HepG2 (cell line): ENCODE results near the gene STPG4. TPM values are rescaled to one million over a fixed set of nuclear protein-coding genes. Genes with fewer than 3 reads are reported as not detected.
A peak's percentile ranks its signal among the peaks of the same experiment; 100 is the strongest.

Experiments used
- ARNTL ChIP-seq: sonication (generic); formaldehyde crosslinking; IDR thresholded peaks from 2 replicates; pipeline ENCODE4 v1.4.0; 2020; ENCODE audit warnings: mild to moderate bottlenecking, missing genetic modification reagents
- FOXP1 ChIP-seq, 2 experiments: fragments of 450-650 bp in 1 of 2; IDR thresholded peaks; 2 replicates each; pipeline ENCODE4 v1.6.1; 2017 to 2018; ENCODE audit warnings: antibody characterized with exemption in 1 of 2
- GTF3A ChIP-seq: sonication (generic); formaldehyde crosslinking; conservative IDR thresholded peaks from 2 replicates; pipeline ENCODE4 v1.4.0; 2020; ENCODE audit warnings: mild to moderate bottlenecking, missing genetic modification reagents
- HMGXB4 ChIP-seq, 2 experiments: sonication (generic) in 1 of 2; formaldehyde crosslinking in 1 of 2; IDR thresholded peaks; 2 replicates each; pipeline versions ENCODE4 v1.4.0 to v1.6.1; 2018 to 2020; ENCODE audit warnings: missing genetic modification reagents in 2 of 2, borderline replicate concordance in 1 of 2, low read depth in 1 of 2, mild to moderate bottlenecking in 1 of 2, missing biosample characterization in 1 of 2
- MXD4 ChIP-seq: IDR thresholded peaks from 2 replicates; pipeline ENCODE4 v1.6.1; 2016; ENCODE audit warnings: mild to moderate bottlenecking, missing biosample characterization, missing genetic modification reagents
- PRDM10 ChIP-seq: sonication (generic); formaldehyde crosslinking; IDR thresholded peaks from 2 replicates; pipeline ENCODE4 v1.4.0; 2020; ENCODE audit warnings: low read depth, missing genetic modification reagents
- RNF2 ChIP-seq: fragments of 450-650 bp; conservative IDR thresholded peaks from 2 replicates; pipeline ENCODE4 v1.6.1; 2016; ENCODE audit warnings: low read depth
- RORA ChIP-seq: sonication (generic); formaldehyde crosslinking; IDR thresholded peaks from 2 replicates; pipeline ENCODE4 v1.5.0; 2020; ENCODE audit warnings: mild to moderate bottlenecking, missing genetic modification reagents, moderate library complexity
- SETDB1 ChIP-seq: sonication (generic); formaldehyde crosslinking; IDR thresholded peaks from 2 replicates; pipeline ENCODE4 v1.5.1; 2020; ENCODE audit warnings: missing genetic modification reagents, mild to moderate bottlenecking, borderline replicate concordance
- ZFY ChIP-seq: sonication (generic); formaldehyde crosslinking; IDR thresholded peaks from 2 replicates; pipeline ENCODE4 v1.4.0; 2020; ENCODE audit warnings: missing genetic modification reagents
- polyA plus RNA-seq, 8 experiments: library from polyadenylated mRNA; depleted of rRNA in 3 of 8; stranded (reverse) in 7 of 8; unstranded in 1 of 8; fragments of >200 nt; fragmentation: Illumina TruSeq in 4 of 8; extraction: Trizol in 4 of 8; gene quantifications; 2 replicates each; pipeline versions ENCODE4 v1.2.1 to v1.2.3, GENCODE V29; 2011 to 2016; ENCODE audit warnings: low read depth in 4 of 8, missing spikeins in 1 of 8, mixed read lengths in 1 of 8; ENCODE audit not compliant: insufficient read depth in 1 of 8
- total RNA-seq, 5 experiments: library from RNA; depleted of rRNA; stranded (reverse); fragments of >200 nt; fragmentation: Illumina TruSeq; extraction: Trizol; gene quantifications; 2 replicates each; pipeline ENCODE4 v1.2.3, GENCODE V29; 2016; ENCODE audit warnings: low read depth in 1 of 5
- TF ChIP-seq, protein P1 (sequence below): sonication (generic); formaldehyde crosslinking; IDR thresholded peaks from 2 replicates; pipeline ENCODE4 v1.5.0; 2020; ENCODE audit warnings: mild to moderate bottlenecking, missing genetic modification reagents
- TF ChIP-seq, protein P2 (sequence below): sonication (generic); formaldehyde crosslinking; conservative IDR thresholded peaks from 2 replicates; pipeline ENCODE4 v1.4.0; 2020; ENCODE audit warnings: mild to moderate bottlenecking, missing genetic modification reagents, moderate library complexity
- TF ChIP-seq, protein P3 (sequence below): IDR thresholded peaks from 2 replicates; pipeline ENCODE4 v1.6.1; 2016; ENCODE audit warnings: low read depth

The STPG4 gene
- total and polyA plus RNA-seq, 2 of the 13 experiments (the other 11 are each of a cell fraction or from before 2014, with no cell fraction given) = 0.11 to 0.15 TPM

DNA sequence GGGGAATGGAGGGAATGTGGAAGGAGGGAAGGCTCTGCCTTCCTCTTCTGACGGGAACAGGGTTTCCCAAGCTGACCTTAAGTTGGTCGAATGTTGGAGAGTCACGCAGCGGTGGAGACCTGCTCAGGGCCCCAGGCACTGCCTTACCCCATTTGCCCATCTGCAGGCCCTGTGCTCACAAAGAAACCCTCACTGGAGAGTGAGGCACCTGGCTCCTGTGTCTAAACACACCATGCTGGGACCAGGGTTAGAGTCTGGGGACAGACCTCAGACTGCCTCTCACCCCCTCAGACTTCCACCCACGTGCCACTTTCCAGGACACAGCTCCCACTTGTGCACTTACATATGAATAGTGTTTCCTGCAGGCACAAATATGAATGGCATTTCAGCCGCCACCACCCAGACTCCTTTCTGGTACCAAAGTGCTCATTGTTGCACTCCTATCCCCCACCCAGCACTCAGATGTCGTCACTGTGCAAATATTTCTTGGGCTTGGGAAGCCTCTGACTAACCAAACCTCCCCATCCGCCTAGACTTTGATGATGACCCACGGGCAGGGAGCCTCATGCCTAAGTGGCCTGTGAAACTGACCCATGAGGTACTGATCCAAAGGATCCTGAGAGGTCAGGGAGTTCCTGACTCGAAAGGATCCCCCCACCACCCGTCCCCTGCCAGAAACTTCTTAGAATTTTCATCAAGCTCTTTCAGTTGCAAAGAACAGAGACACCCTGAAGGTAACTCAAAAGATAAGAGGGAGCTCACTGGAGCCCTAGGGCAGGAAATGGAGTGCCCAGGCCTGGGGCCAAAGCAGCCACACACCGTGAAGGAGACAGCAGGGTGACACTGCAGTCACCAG is 78.3 kb downstream of the STPG4 start (continued):
- TF ChIP-seq HMGXB4 (CRISPR knock-in tag; IDR thresholded peaks at IDR 0.05; ENCODE audit: borderline replicate concordance in 1 of 2, low read depth in 1 of 2) (peak in 1 of 2 experiments; percentile 59; a peak in 3 of 4 replicates), RNF2 (0 out of 2 replicates have a peak, but pooled peaks have one; percentile 57), ZFY (peak; percentile 65), GTF3A (CRISPR knock-in tag) (peak; percentile 49; the same call in 1 of the 2 replicates), FOXP1 (IDR thresholded peaks at IDR 0.05) (no peak), FOXP1 (CRISPR knock-in tag; IDR thresholded peaks at IDR 0.05) (peak; percentile 70), RORA (CRISPR knock-in tag) (no peak), SETDB1 (CRISPR knock-in tag) (no peak), ARNTL (CRISPR knock-in tag) (peak; percentile 87), MXD4 (CRISPR knock-in tag) (peak; percentile 80), PRDM10 (CRISPR knock-in tag) (peak; percentile 86)
- TF ChIP-seq, protein P1, sequence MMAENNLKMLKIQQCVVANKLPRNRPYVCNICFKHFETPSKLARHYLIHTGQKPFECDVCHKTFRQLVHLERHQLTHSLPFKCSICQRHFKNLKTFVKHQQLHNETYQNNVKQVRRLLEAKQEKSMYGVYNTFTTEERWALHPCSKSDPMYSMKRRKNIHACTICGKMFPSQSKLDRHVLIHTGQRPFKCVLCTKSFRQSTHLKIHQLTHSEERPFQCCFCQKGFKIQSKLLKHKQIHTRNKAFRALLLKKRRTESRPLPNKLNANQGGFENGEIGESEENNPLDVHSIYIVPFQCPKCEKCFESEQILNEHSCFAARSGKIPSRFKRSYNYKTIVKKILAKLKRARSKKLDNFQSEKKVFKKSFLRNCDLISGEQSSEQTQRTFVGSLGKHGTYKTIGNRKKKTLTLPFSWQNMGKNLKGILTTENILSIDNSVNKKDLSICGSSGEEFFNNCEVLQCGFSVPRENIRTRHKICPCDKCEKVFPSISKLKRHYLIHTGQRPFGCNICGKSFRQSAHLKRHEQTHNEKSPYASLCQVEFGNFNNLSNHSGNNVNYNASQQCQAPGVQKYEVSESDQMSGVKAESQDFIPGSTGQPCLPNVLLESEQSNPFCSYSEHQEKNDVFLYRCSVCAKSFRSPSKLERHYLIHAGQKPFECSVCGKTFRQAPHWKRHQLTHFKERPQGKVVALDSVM = peak; percentile 73
- TF ChIP-seq, protein P2, sequence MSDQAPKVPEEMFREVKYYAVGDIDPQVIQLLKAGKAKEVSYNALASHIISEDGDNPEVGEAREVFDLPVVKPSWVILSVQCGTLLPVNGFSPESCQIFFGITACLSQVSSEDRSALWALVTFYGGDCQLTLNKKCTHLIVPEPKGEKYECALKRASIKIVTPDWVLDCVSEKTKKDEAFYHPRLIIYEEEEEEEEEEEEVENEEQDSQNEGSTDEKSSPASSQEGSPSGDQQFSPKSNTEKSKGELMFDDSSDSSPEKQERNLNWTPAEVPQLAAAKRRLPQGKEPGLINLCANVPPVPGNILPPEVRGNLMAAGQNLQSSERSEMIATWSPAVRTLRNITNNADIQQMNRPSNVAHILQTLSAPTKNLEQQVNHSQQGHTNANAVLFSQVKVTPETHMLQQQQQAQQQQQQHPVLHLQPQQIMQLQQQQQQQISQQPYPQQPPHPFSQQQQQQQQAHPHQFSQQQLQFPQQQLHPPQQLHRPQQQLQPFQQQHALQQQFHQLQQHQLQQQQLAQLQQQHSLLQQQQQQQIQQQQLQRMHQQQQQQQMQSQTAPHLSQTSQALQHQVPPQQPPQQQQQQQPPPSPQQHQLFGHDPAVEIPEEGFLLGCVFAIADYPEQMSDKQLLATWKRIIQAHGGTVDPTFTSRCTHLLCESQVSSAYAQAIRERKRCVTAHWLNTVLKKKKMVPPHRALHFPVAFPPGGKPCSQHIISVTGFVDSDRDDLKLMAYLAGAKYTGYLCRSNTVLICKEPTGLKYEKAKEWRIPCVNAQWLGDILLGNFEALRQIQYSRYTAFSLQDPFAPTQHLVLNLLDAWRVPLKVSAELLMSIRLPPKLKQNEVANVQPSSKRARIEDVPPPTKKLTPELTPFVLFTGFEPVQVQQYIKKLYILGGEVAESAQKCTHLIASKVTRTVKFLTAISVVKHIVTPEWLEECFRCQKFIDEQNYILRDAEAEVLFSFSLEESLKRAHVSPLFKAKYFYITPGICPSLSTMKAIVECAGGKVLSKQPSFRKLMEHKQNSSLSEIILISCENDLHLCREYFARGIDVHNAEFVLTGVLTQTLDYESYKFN (CRISPR knock-in tag) = peak; percentile 97
- TF ChIP-seq, protein P3, sequence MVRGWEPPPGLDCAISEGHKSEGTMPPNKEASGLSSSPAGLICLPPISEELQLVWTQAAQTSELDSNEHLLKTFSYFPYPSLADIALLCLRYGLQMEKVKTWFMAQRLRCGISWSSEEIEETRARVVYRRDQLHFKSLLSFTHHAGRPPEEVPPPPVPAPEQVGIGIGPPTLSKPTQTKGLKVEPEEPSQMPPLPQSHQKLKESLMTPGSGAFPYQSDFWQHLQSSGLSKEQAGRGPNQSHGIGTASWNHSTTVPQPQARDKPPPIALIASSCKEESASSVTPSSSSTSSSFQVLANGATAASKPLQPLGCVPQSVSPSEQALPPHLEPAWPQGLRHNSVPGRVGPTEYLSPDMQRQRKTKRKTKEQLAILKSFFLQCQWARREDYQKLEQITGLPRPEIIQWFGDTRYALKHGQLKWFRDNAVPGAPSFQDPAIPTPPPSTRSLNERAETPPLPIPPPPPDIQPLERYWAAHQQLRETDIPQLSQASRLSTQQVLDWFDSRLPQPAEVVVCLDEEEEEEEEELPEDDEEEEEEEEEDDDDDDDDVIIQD (CRISPR knock-in tag) = peak; percentile 46; the same call in 1 of the 2 replicates
